ENCODE data around the gene TBCK.

The TBCK gene

DNA sequence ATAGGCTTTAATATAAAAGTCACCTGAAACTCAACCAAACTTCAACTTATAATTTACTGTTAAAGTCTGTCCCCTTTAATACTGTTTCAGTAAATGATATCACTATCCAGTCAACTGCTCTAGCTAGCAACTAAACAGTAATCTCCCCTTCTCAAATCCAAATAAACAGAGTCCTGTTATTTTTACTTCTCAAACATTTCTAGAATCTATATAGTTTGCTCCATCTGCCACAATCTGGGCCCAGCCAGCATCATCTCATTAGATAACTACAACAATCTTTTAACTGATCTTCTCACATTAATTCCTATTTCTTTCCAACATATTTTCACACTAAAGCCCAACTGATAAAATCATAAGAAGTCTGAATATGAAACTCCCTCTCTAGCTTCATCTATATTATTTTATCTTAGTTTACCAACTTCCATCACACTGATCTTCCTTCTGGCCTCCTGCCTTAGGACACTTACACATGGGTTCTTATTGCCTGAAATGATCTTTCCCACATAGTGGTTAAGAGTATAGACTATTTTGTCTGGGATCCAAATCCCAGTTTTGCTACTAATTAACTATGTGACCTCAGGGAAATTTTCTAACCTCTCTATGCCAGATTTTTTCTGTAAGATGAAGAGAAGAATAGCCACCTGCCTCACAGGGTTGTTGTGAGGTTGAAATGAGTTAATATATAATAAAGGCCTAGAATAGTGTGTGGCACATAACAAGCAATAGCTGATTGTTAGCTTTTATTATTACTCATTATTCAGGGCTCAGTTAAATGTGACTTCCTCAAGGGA is 18.6 kb downstream of the TBCK start:
- TF ChIP-seq, protein P1, sequence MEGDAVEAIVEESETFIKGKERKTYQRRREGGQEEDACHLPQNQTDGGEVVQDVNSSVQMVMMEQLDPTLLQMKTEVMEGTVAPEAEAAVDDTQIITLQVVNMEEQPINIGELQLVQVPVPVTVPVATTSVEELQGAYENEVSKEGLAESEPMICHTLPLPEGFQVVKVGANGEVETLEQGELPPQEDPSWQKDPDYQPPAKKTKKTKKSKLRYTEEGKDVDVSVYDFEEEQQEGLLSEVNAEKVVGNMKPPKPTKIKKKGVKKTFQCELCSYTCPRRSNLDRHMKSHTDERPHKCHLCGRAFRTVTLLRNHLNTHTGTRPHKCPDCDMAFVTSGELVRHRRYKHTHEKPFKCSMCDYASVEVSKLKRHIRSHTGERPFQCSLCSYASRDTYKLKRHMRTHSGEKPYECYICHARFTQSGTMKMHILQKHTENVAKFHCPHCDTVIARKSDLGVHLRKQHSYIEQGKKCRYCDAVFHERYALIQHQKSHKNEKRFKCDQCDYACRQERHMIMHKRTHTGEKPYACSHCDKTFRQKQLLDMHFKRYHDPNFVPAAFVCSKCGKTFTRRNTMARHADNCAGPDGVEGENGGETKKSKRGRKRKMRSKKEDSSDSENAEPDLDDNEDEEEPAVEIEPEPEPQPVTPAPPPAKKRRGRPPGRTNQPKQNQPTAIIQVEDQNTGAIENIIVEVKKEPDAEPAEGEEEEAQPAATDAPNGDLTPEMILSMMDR (IDR thresholded peaks at IDR 0.05; ENCODE audit: extremely low read depth, insufficient read depth, missing control alignments): no peak
- in situ Hi-C loops (cut with MboI; ENCODE audit: low pct_unique_long_range_greater_than_20kb, low sequenced_read_pairs, unreplicated experiment): no loop called here
- DNase-seq (ENCODE audit: low spot score): no peak

DNA sequence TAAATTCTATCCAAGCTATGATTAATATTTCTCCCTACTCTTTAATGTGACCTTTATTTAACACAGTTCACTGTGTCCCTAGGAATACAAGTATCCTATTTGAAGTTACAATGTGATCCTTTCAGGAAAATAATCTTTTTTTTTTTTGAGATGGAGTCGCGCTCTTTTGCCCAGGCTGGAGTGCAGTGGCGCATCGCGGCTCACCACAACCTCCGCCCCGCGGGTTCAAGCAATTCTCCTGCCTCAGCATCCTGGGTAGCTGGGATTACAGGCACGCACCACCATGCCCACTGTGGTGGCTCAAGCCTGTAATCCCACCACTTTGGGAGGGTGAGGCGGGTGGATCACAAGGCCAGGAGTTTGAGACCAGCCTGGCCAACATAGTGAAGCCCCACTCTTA is 21.9 kb downstream of the TBCK start:
- DNase-seq (ENCODE audit: low spot score): no peak
- TF ChIP-seq, protein P1 (IDR thresholded peaks at IDR 0.05; ENCODE audit: extremely low read depth, insufficient read depth, missing control alignments): no peak
- in situ Hi-C loops (cut with MboI; ENCODE audit: low pct_unique_long_range_greater_than_20kb, low sequenced_read_pairs, unreplicated experiment): no loop called here

DNA sequence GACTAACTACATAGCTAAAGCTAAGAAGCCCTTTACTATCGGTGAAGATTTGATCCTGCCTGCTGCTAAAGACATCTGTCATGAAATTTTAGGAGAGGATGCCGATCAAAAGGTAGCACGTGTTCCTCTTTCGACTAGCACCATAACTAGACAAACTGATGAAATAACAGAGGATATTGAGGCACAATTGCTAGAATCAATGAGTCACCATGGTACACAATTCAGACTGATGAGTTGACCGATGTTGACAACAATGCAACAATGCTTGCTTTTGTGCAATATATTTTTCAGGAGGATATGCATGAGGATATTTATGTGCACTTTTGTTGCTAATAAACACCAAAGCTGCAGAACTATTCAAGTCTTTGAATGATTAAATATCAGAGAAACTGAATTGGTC is 24.3 kb downstream of the TBCK start:
- DNase-seq (ENCODE audit: low spot score): no peak
- TF ChIP-seq, protein P1 (IDR thresholded peaks at IDR 0.05; ENCODE audit: extremely low read depth, insufficient read depth, missing control alignments): no peak
- in situ Hi-C loops (cut with MboI; ENCODE audit: low pct_unique_long_range_greater_than_20kb, low sequenced_read_pairs, unreplicated experiment): no loop called here

DNA sequence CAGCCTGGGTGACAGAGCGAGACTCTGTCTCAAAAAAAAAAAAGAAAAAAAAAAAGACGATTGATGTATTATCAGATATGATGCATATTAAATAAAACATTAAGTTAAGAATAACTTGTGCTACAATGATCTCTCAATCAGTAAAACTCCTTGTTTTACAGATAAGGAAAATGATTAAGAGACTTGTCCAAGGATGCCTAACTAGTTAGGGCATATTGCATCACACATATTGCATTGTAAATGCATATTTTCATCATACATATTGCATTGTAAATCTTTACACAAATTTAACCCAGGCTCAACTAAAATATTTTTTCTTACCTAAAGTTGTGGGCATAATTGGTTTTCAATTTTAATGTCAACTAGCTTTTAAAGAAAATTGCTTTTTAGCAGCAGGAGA is 26.3 kb downstream of the TBCK start:
- TF ChIP-seq, protein P1 (IDR thresholded peaks at IDR 0.05; ENCODE audit: extremely low read depth, insufficient read depth, missing control alignments): no peak
- DNase-seq (ENCODE audit: low spot score): no peak
- in situ Hi-C loops (cut with MboI; ENCODE audit: low pct_unique_long_range_greater_than_20kb, low sequenced_read_pairs, unreplicated experiment): no loop called here

DNA sequence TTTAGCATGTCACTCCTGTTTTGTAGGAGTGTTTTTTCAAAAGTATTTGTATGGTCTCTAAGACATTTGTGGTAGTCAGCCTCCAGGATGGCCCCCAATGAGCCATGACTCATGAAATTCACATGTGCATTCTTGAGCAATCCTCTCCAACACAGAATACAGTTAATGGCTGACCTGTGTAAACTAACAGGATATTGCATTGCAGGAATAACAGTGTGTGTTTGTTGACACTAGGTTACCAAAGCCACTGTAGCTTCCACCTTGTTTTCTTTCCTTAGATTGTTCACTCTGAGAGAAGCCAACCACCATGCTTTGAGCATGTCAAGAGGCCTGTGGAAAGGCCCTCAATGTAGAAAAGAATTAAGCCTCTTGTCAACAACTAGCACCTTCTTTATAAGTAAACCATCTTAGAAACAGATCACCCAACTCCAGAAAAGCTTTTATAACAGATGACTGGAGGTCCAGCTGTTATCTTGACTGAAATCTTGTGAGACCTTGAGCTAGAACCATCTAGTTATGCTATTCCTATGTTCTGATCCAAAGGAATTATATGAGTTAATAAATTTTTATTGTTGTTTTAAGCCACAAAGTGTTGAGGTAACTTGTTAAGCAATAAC is 28.5 kb downstream of the TBCK start:
- no peak for DNase-seq (ENCODE audit: low spot score)
- TF ChIP-seq, protein P1 (IDR thresholded peaks at IDR 0.05; ENCODE audit: extremely low read depth, insufficient read depth, missing control alignments): no peak
- in situ Hi-C loops (cut with MboI; ENCODE audit: low pct_unique_long_range_greater_than_20kb, low sequenced_read_pairs, unreplicated experiment): no loop called here

DNA sequence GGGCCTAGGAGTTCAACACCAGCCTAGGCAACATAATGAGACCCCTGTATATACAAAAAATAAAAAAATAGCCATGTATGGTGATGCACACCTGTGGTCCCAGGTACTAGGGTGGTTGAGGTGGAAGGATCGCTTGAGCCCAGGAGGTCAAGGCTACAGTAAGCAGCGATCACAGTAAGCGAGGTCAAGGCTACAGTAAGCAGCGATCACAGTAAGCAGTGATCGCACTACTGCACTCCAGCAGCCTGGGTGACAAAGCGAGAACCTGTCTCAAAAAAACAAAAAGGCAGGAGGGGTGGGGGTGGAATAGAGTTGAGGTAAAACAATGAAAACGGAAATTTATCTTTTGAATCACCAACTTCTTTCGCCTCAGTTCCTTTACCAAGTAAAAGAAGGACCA is 29.4 kb downstream of the TBCK start:
- TF ChIP-seq, protein P1 (IDR thresholded peaks at IDR 0.05; ENCODE audit: extremely low read depth, insufficient read depth, missing control alignments): no peak
- DNase-seq (ENCODE audit: low spot score): no peak
- in situ Hi-C loops (cut with MboI; ENCODE audit: low pct_unique_long_range_greater_than_20kb, low sequenced_read_pairs, unreplicated experiment): no loop called here
